Middle frontal gyrus (tissue), 1 donor: ENCODE results near the gene RNF150.

Experiments used
- DNase-seq: peaks from one replicate; pipeline ENCODE4 v3.0.0-alpha.2; 2015; ENCODE audit warnings: low spot score; ENCODE audit errors: extremely low spot score

Gene RNF150

DNA sequence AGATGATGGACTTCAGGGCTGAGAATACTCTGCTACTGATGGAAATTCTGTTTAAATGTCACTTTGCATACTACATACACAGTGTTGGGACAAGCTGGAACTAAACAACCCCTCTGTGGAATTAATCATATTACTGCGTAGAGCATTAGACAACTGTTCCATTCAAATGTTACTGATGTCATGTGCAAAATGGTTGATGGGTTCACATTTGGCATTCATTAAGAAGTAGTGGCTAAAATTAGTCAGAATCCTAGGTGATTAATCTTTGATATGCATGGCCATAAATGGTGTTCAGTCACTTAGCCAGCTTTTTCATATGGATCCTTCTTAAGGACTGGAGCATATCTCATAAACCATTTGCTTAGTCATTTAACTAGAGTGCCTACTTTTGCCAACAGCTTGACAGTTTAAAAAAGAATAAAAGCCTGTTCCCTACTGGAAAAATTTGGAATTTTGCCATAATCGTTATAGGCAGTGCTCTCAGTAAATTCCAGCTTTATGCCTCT lies 105.2 kb downstream of the RNF150 start:
- DNase-seq: no peak

DNA sequence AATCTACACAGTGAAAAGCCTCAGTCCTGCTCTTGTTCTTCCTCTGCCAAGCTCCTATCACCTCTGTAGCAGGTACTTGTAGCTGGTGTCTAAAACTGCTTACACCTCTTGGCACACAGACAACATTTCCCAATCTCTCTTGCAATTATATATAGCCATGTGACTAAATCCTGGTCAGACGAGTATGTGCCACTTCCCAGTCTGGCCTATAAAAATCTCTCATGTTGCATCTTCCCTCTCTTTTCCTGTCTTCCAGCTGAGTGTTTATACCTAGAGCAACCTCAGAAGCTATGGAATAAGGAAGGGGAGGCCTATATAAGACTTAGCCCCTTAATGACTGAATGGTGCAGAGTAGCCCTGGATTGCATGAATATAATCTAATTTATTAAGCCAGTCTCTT lies 105.8 kb downstream of the RNF150 start:
- no peak for DNase-seq

DNA sequence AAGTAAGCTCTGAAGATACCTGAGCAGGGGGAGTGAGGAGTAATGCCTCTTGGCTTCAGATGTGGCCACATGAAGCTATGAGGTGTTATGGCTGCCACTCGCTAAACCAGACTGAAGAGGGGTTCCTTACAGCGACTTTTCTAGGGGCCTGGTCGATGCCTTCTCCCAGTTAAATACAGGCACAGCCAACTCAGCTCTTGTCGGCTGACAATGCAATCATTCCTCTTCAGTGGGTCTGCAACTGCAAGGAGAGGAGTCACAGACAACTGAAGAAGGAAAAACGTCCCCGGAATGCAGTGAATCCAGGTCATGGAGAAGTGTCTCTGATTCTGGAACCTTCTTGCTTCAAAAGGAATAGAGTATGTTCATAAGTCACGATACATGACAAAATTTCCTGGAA lies 106.4 kb downstream of the RNF150 start:
- DNase-seq: no peak

DNA sequence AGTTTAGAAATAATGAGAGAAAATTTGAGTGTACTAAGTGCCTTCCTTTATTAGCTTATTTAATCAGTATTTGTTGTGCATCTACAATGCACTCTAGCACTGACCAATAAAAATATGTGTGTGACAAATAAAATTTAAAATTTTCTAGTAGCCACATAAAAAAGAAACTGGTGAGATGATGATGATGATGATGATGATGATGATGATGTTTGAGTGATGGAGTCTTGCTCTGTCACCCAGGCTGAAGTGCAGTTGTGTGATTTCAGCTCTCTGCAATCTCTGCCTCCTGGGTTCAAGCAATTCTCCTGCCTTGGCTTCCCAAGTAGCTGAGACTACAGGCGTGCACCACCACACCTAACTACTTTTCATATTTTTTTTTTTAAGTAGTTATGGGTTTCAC lies 110.2 kb downstream of the RNF150 start:
- DNase-seq: no peak

DNA sequence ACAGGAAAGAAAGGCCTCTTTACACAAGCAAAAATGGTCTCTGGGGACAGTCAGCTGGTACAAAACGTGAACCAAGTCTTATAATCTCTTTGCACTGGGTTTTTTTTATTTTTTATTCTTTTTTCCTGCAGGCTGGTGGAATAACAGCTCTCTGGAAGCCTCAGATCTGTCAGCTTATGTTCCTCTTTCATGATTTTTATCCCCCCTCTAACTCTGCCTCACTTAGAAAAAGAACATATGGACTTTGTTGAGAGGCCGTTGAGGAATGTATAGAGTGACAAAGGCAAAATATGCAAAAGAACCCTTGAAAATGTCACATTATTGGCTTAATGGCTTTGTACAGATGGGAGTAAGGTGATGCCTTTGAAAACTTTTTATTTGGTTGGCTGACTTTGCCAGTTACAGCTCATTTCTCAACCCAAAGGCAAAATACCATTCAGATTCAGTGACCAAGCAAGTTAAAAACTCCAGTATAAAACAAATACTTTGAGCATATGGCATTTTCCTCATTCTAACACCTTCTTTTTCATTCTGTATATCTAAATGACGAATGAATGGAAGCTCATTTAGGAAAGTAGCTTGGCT lies 111.1 kb downstream of the RNF150 start:
- DNase-seq: no peak

DNA sequence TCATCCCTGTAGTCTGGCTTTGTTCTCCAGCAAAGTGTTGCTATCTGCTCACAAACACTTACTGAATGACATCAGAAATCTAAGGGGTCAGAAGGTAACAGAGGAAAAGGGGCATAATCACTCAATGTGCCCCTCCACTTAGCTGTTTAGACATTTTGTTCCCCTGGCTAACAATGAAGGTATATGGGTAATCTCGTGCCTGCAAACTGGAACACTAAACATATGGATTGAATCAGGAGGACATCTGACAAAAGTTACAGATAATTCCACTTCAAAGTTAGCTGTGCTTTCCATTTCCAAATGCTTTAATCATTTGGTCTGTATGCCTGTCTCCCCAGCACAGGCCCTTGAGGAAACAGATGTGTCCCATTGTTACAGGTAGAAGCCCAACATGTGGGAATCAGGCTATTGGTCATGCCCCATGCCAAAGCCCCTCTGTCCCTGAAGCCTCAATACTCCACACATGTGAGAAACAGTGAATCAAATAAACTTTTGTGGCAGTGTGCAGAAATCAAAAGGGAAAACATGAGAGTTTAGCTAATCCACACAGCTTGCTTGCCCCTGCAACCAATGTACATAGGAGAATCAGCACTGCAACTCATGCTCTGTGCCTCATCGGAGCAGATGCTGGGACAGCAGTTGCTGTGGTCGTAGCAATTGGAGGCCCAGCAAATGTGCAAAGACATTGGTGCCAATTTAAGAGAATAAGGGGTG lies 111.7 kb downstream of the RNF150 start:
- no peak for DNase-seq

DNA sequence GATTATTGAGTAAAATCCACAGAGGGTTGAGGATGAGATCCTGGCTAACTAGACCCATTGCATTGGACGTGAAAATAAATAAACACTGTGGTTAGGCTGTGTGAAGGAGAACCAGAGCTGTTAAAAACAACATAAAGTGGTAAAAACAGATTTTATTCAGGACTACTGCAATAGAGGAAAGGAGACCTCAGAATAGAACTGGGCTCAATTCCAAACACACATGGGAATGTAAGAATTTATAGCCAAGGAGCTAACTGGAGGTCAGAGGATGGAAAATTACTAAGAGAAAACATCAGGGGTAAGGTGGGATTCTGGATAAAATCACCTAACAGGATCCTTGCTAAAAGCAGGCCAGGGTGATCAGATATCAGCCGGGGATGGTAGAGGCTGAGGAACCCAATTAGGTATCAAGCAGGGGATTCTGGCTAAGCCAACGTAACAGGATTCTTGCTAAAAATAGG lies 112.4 kb downstream of the RNF150 start:
- no peak for DNase-seq

DNA sequence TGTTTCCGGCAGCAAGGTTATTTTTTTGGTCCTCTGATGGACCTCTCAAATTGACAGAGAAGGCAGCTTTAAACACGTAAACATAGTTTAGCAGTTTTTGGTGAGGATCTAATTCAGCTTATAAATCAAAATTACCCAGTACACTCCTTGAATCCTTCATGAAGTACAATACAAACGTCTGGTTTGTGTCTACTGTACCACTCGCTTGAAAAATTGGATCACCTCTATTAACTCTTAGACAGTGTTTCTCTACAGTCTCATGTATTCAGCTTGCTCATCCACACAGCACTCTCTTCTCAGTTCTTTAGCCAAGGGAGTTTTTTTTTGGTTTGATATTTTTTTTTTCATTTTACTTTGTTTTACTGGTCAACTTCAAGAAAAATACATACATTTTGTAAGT lies 113.5 kb downstream of the RNF150 start:
- DNase-seq: no peak

DNA sequence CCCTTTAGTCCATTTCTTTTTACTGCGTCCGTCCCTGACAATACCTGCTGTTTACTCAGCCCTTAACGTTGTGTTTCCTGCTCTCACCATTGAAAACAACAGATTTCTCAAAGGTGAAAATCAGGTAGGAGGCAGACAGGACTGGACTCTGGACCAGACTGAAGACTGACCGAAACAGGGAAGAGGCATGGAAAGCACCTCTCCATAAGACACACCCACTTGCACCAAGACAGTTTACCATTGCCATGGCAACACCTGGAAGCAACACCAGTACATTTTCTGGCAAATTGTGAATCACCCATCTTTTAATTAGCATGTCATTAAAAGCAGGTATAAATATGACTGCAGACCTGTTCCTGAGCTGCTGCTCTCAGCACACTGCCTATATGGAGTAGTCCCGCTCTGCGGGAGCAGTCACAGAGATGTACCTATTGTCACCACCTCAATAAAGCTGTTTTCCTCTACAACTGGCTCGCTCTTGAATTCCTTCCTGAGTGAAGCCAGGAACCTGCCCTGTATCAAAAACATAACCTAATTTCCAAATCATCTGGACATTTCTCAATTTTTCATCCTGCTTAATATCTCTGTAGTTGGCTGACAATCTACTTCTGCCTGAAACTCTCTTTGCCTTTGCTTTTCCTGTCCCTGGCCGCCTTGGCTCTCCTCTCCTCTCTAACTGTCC lies 117.0 kb downstream of the RNF150 start:
- no peak for DNase-seq

DNA sequence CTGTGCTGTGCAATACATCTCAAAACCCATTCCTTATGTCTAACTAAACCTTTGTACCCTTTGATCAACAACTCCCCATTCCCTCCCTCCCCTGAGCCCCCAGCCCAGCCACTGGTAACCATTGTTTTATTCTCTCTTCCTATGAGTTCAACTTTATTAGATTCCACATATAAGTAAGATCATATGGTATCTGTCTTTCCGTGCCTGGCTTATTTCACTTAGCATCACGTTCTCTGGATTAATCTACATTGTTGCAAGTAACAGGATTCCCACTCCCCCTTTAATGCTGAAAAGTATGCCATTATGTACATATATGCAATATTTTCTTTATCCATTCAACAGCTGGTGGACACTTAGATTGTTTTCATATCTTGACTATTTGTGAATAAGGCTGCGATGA lies 119.4 kb downstream of the RNF150 start:
- DNase-seq: no peak

DNA sequence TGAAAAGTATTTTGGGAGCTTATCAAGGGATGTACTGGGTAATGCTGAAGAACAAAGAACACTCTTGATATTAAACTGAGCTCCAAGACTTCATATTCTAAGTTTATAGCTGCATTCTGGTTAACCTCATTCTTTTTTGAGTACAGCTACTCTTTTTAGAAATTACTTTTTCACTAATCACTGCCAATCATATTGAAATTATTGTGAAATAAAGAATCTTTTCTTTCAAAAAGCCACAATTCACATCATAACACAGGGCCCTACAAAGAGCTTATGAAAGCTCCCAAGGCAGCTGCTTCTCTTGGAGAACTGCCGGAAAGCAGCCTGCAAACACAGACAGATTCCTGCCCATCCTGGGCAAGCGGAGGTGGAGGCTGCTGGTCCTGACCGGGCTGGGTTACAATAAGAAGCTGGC lies 121.4 kb downstream of the RNF150 start:
- DNase-seq: no peak

DNA sequence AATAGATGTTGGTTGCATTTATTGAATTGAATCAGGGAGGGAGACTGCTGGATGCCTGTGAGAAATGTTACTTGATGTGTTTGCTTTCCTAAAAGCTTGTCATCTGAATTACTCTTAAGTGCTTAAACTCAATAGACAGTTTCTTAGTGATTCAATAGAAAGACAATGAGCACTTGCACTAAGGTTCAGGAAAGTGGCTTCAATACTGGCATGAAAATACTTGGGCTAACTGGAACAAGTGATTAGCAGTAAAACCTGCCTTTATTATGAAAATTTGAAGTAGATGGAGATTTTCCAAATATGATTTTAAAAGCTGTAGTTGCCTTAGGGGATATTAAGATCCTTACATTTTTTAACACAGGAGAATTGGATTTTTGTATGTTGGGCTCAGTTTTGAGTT lies 123.3 kb downstream of the RNF150 start:
- DNase-seq: no peak

DNA sequence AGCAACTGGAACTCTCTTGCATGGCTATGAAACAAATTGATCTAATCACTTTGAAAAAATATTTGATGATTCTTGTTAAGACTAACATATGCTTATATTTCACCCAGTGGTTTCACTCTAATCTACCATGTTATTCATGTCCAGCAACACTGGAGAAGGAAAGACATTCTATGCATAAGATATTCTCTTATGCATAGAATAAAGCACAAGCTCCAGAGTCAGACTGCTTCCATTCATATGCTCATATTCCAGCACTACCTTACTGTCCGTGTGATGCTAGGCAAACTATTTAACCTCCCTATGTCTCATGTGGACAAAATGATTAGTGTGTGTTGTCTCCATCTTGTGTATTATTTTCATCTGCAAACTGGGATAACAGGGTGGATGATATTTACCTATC lies 124.1 kb downstream of the RNF150 start:
- no peak for DNase-seq

DNA sequence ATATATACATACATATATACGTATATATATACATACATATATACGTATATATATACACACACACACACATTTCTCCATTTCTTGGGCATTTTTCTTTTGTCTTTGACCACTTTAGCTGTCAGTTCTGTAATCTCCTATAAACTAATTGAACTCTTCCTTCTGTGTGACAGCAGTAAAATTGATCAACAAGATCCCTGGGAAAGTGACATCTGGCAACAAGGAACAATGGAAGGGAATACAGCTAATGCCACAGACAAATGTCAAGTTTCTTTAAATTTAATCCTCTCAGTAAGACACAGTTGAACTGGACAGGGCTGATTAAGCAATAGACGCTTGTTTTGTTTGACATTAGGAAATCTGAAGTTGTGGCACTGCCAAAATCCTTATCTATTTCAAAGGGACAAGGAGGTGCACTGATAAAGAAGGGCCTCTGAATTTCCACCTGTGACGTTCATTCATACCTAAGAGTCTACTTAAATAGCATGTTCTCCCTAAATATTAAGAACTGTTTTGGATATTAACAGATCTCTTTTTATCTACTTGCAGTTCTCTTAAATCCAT lies 126.9 kb downstream of the RNF150 start:
- no peak for DNase-seq

DNA sequence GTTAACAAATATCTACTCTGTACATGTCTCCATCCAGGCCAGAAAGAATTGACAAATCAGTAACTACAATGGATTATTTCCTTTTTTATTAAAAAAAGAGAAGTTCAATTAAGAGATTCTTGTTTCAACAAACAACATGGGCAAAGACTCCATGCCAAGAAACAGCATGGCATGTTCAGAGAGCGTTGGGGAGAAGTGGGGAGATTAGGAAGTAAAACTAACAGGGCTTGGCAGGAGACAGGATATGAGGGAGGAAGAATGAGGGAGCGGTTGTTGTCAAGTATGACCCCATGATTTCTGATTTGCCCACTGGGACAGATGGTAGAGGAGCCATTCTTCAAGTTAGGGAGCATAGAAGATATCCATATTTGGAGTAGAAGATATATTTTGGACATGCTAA lies 128.4 kb downstream of the RNF150 start:
- DNase-seq: no peak

DNA sequence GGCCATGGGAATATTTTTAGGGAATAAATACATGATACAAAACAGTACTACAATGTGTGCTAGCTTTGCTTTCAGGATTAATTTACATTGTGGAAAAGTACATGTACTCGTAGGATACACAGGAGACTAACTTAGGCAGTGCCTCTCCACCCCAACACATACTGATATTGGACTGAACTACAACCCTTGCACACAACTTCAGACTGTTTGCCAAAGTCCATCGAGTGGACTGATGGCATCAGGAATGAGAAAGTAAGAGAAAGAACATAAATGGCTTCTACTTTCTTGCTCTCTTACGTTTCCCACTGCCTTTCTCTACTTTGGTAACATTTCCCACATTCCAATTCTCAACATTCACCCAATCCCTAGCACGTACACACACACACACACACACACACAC lies 130.1 kb downstream of the RNF150 start:
- DNase-seq: no peak

DNA sequence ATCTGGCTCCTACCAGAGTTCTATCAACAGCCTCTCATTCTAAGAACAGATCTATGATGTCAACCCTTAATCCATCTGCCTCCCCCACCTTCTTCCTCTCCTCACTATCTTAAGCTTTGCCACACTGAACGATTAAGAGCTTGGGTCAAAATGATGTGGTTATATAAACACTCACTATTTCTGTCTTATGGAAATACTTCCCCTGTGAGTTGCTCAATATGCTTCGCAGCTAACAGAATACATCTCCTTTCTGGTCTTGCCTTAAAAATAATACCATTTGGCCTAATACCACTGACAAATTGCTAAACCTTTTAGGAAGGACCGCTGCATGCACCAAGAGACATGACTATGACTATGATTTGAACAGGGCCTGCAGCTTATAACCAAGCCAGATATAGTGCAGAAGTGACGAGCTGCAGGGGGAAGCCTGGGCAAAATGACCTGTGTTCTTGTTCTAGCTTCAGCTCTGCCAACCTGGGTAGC lies 130.9 kb downstream of the RNF150 start:
- DNase-seq: no peak

DNA sequence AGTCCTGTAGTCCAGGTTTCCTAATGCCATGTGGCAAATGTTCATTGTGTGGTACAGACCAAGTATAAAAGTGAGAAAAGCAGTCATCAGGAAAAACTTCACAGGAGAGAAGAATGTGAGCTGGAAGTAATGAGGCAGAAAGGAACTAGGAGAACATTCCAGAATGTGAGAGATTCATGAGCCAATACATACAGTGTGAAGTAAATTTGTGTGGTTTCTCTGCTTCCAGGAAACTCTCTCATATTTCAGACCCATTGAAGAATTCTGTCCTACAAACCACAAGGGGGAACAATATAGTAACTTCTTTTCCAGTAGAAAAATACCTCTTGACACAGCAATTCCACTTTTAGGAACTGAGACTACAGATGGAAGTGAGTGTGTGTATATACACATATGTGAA lies 136.5 kb downstream of the RNF150 start:
- DNase-seq: no peak

DNA sequence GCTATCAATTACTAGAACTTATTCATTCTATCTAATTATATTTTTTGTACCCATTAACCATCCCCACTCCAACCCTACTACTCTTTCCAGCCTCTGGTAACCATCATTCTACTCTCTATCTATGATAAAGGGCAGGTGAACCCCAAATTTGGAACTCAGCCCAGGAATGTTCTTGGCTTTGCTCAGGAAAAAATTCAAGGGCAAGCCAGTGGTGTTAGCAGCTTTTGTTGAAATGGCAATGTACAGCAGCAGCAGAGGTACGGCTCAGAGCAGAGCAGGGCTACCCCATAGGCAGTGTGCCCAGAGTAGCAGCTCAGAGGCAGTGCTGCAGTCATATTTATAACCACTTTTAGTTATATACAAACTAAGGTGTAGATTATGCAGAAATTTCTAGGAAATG lies 138.2 kb downstream of the RNF150 start:
- DNase-seq: no peak

DNA sequence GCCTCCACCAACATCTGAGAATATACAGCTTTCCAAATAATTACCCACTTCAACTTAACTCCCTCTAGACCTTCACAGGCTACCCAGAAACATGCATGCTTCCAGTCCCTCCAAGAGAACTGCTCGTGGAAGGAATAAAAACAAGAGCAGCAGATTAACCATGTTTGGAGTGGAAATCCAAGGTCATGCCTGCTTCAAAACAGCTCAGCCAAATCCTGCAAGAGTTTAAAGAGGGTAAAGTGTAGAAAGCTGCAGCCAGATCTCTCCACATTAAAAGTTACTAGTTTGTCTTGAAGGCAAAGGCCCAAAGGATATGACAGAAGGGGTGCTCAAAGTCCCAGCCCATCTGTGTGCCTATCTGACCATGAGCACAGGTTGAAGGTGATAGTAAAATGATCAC lies 139.3 kb downstream of the RNF150 start:
- no peak for DNase-seq

DNA sequence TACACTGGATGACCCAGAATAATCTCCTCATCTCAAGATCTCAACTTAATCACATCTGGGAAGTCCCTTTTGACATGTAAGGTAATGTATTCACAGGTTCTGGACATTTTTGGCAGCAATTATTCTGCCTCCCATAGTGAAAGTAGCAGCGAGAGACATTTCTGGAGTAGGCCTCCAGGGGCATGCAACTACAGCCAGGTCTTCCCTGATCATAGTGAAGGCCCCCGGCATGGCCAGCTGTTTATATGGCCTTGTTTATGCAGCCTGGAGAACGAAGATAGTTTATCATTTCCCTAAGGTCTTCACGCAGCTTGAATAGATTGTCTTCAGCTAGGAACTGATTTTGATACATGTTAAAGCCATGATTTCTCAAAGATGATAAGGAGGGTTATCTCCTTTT lies 139.9 kb downstream of the RNF150 start:
- no peak for DNase-seq

DNA sequence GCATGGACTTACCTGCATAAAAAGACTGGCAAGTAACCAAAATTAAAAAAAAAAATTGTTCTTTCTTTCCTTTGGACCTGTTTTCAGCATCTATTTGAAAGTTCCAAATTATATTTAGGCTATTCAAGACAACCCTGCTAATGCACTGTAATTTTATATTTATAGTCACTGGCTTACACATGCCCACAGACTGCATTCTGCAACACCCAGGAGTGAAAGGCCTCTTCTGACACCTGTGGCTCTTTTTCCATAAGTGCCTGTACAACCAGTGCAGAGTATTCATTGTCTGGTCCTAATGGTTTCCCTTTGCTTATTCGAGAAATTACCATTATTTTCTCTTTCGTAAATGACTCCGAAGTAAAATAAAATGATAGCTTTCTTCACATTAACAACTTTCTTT lies 143.3 kb downstream of the RNF150 start:
- no peak for DNase-seq
